Adrenal gland (tissue), 12 donors: ENCODE measurements around the gene ITGB5. TPM values are rescaled to one million over a fixed set of nuclear protein-coding genes. Genes with fewer than 3 reads are reported as not detected.

Experiments
- DNase-seq, 7 donors: peaks; one replicate each; pipeline ENCODE4 v3.0.0-alpha.2; 2019 to 2020
- H3K27ac ChIP-seq, 5 donors: fragments of 200-600 bp; sonication (generic) in 4 of 5; 1 replicate in 3 of 5; 2 replicates in 2 of 5; pipeline versions ENCODE4 v1.5.1 to v1.8.0; 2016 to 2020; ENCODE audit warnings: mild to moderate bottlenecking in 1 of 5
- H3K27me3 ChIP-seq: fragments of 200-600 bp; 2 replicates; pipeline ENCODE4 v1.8.0; 2021
- H3K36me3 ChIP-seq, 2 donors: fragments of 200-600 bp; replicated peaks in 1 of 2; 1 replicate in 1 of 2; 2 replicates in 1 of 2; pipeline versions ENCODE4 v1.5.1 to v1.8.0; 2018 to 2022
- H3K4me1 ChIP-seq, 2 donors: fragments of 200-600 bp; replicated peaks in 1 of 2; 1 replicate in 1 of 2; 2 replicates in 1 of 2; pipeline versions ENCODE4 v1.5.1 to v1.8.0; 2018 to 2021
- H3K4me3 ChIP-seq, 4 donors: fragments of 200-600 bp; sonication (generic) in 3 of 4; one replicate each; pipeline ENCODE4 v1.5.1; 2016 to 2018
- H3K9me3 ChIP-seq, 3 donors: fragments of 200-600 bp; sonication (generic) in 1 of 3; replicated peaks in 1 of 3; 1 replicate in 2 of 3; 2 replicates in 1 of 3; pipeline versions ENCODE4 v1.5.1 to v1.8.0; 2016 to 2021
- POLR2A ChIP-seq, 2 donors: fragments of 450-650 bp; IDR thresholded peaks; one replicate each; pipeline ENCODE4 v1.6.1; 2017; ENCODE audit warnings: antibody characterized with exemption in 2 of 2, mild to moderate bottlenecking in 2 of 2, moderate library complexity in 1 of 2
- WGBS, 4 donors: extraction: QIAGEN DNeasy Blood & Tissue Kit in 2 of 4; methylation state at CpG; one replicate each; pipeline versions ENCODE4 v1.1.5 to v1.1.7; 2013 to 2017; 5-methylcytosine and 5-hydroxymethylcytosine counted together
- intact Hi-C, 2 donors: fragments of 100-400 bp; cut with DNase I; formaldehyde crosslinking; loops; one replicate each; pipeline versions ENCODE4 v1.14.1 to v1.15.0; 2022 to 2023
- polyA plus RNA-seq, 3 donors: library from polyadenylated mRNA; stranded (reverse); fragments of 200-250 nt in 2 of 3; fragments of 350-450 nt in 1 of 3; fragmentation: Illumina TruSeq in 1 of 3; extraction: RNeasy Lipid Tissue Mini Kit (QIAGEN cat#74804) in 1 of 3; gene quantifications; one replicate each; pipeline ENCODE4 v1.2.3, GENCODE V29; 2013 to 2014
- total RNA-seq, 9 donors: library from RNA; depleted of rRNA in 4 of 9; stranded (reverse); fragments of >200 nt in 4 of 9; fragments of 120-200 nt in 1 of 9; fragmentation: NEBNext Ultra II Directional in 1 of 9; extraction: Animal tissue kit (Norgen Biotek cat#: 25700) in 1 of 9; gene quantifications; one replicate each; pipeline versions ENCODE4 v1.1.0 to v1.2.4, GENCODE V29; 2013 to 2023
- TF ChIP-seq, protein P1 (sequence below), 6 experiments: fragments of 450-650 bp in 4 of 6; fragments of 200-600 bp in 2 of 6; sonication (generic) in 1 of 6; IDR thresholded peaks; 1 replicate in 5 of 6; 2 replicates in 1 of 6; pipeline versions ENCODE4 v1.5.1 to v1.8.0; 2016 to 2021; ENCODE audit warnings: antibody characterized with exemption in 6 of 6, mild to moderate bottlenecking in 2 of 6, moderate library complexity in 1 of 6
- donor health status: healthy with polysubstance abuse.
- donor health status: Bipolar disorder and iron deficiency.
- donor health status: DM: yes; HTN: yes; CAD: no.
- donor health status: DM: no; HTN: no; CAD: no.
- donor health status: DM: no; HTN: no; CAD: no.
- donor health status: DM: yes; HTN: yes; CAD: no.

Gene ITGB5
- total and polyA plus RNA-seq, 12 donors: 9.4 to 404 (median 94.8) TPM

DNA sequence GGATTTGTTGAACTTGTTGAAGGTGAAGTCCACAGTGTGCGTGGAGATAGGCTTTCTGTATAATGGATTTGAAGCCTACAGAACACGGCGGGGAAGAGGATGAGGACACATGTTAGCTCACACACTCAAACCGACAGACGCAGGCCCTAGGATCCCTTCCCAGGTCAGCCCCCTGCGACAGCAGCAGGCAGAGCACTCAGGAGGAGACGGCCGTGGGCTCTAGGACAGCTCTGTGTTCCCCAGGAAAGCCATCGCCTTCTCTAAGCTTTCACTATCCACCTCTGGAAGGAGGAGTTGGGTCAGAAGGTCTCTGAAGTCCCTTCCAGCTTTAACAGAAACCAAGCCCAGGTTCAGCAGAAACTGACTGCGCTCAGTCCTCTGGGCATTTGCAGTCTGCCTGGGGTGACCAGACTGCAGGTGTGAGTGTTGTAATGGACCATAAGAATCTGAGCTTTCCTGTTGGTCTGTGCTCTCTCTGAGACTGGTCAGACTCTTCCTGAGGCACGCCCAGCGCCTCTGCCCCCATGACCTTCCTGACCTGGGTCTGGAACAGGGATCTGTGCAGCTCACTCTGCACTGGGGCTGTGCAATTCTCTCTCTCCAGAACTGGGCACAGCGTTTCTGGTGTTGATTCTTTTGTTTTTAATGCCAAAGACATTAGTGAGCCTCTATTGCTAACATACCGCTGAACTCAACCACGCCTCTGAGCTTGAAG is 123.4 kb downstream of the ITGB5 start:
- no peak for TF ChIP-seq POLR2A (IDR thresholded peaks at IDR 0.05)
- TF ChIP-seq, protein P1, sequence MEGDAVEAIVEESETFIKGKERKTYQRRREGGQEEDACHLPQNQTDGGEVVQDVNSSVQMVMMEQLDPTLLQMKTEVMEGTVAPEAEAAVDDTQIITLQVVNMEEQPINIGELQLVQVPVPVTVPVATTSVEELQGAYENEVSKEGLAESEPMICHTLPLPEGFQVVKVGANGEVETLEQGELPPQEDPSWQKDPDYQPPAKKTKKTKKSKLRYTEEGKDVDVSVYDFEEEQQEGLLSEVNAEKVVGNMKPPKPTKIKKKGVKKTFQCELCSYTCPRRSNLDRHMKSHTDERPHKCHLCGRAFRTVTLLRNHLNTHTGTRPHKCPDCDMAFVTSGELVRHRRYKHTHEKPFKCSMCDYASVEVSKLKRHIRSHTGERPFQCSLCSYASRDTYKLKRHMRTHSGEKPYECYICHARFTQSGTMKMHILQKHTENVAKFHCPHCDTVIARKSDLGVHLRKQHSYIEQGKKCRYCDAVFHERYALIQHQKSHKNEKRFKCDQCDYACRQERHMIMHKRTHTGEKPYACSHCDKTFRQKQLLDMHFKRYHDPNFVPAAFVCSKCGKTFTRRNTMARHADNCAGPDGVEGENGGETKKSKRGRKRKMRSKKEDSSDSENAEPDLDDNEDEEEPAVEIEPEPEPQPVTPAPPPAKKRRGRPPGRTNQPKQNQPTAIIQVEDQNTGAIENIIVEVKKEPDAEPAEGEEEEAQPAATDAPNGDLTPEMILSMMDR (IDR thresholded peaks at IDR 0.05): no peak
- intact Hi-C loops: loop anchor here in 1 of 2 donors (5.0 kb wide), 1 partner anchor 138 kb away; no protein-coding TSS in a partner anchor
- Histone ChIP-seq H3K36me3 (peaks cover 0 to 61% of the 10 kb centered on the region in 2 donors), H3K27me3 (no peaks in the 10 kb centered on the region), H3K27ac (no peak overlapping the region), H3K9me3 (no peaks in the 10 kb centered on the region), H3K4me3 (no peak overlapping the region), H3K4me1 (peaks cover 0 to 18% of the 10 kb centered on the region in 2 donors)
- peak in 1 of 7 donors; percentile 10 for DNase-seq
- WGBS, 4 donors: 93 to 96% (median 94%) methylated on average over 14 to 15 of the region's 15 CpGs

DNA sequence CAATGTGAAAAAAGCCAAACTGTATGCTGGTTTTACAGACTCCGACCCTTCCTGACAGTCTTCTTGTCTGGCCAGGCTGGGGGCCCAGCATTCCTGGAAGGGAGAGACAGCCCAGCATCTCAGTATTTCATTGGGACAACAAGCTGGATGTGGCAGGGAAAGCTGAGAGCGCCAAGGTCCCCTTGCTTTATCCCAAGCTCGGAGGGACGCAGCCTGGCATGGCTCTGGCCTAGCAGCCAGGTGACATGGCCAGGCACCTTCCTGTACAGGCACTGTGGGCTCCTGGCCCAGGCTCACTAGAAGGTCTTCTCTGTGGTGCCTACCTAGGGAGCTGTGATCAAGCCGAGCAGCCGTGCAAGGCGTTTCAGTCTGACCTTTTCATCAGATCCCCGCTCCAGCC is 124.0 kb downstream of the ITGB5 start:
- Histone ChIP-seq H3K4me1 (peaks cover 0 to 18% of the 10 kb centered on the region in 2 donors), H3K9me3 (no peaks in the 10 kb centered on the region), H3K36me3 (peaks cover 0 to 55% of the 10 kb centered on the region in 2 donors), H3K27ac (no peak overlapping the region), H3K4me3 (no peak overlapping the region), H3K27me3 (no peaks in the 10 kb centered on the region)
- 87 to 95% (median 93%) methylated on average over 7 to 8 of the region's 8 CpGs for WGBS, 4 donors
- TF ChIP-seq, protein P1 (IDR thresholded peaks at IDR 0.05): no peak
- TF ChIP-seq POLR2A (IDR thresholded peaks at IDR 0.05): no peak
- peak in 2 of 7 donors; percentile 10 to 20 for DNase-seq
- intact Hi-C loops: loop anchor here in 1 of 2 donors (5.0 kb wide), 1 partner anchor 139 kb away; no protein-coding TSS in a partner anchor

DNA sequence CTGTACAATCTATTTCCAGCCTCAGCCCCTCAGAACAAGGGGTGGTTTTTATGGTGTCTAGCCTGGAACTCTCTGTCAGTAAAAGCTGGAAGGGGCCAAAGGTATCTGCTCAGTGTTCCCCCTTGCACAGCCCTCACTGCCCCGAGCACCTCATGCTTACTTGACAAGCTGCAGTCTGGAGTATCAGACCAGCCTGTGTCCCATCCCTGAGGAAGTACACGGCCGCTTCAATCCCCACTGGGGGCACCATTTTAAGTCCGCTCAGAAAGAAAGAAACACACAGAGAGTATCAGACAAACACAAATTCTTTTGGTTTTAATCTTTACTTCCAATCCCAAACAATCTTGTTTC is 124.5 kb downstream of the ITGB5 start:
- peak in 2 of 7 donors; percentile 13 to 18 for DNase-seq
- peaks cover 0 to 18% of the 10 kb centered on the region in 2 donors for H3K4me1 ChIP-seq
- no peaks in the 10 kb centered on the region for H3K9me3 ChIP-seq
- no peaks in the 10 kb centered on the region for H3K27me3 ChIP-seq
- no peak overlapping the region for H3K4me3 ChIP-seq
- WGBS, 4 donors: 92 to 96% (median 95%) methylated on average over 4 of the region's 4 CpGs
- peaks cover 0 to 49% of the 10 kb centered on the region in 2 donors for H3K36me3 ChIP-seq
- TF ChIP-seq, protein P1 (IDR thresholded peaks at IDR 0.05): no peak
- no peak for TF ChIP-seq POLR2A (IDR thresholded peaks at IDR 0.05)
- intact Hi-C loops: loop anchor here in 1 of 2 donors (5.0 kb wide), 1 partner anchor 140 kb away; no protein-coding TSS in a partner anchor
- no peak overlapping the region for H3K27ac ChIP-seq

DNA sequence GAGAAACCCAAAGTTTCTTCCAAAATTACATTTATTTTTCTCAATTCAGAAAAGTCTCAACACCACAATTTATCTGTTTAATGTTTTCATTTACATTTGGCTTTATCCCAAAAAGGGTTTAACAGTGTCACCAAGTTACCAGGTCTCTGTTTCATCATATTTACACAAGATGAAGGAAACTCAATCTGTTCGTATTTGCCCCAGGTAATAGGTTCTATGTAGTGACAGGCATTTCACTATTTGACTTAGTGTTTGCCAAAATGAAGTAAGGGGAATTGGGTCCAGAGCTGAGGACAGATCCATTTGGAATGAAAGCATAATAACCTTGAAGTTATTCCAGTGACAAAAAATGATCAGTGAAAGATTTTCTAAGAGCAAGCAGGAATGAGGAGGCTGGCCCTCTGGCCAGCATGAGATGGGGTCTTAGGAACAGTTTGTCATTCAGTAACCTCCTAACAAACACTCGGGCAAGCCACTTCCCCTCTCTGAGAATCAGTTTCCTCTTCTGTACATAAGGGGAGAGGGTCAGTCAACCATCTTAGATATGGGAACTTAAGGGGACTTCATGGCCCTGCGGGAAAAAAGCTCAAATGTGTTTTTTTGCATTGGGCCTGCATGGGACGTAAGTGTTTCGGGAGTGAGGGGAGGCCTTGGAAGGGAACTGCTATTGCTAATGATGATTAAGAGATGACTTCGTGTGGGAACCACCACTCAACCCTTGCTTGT is 125.1 kb downstream of the ITGB5 start:
- H3K36me3 ChIP-seq: peaks cover 0 to 44% of the 10 kb centered on the region in 2 donors
- no peak overlapping the region for H3K4me3 ChIP-seq
- peak overlapping the region in 2 of 5 donors; percentile 47 to 49 for H3K27ac ChIP-seq
- H3K27me3 ChIP-seq: no peaks in the 10 kb centered on the region
- WGBS, 4 donors: 78 to 85% (median 80%) methylated on average over 6 of the region's 6 CpGs
- peak in 2 of 7 donors; percentile 12 to 18 for DNase-seq
- peaks cover 0 to 18% of the 10 kb centered on the region in 2 donors for H3K4me1 ChIP-seq
- intact Hi-C loops: loop anchor here (2.0 to 5.0 kb wide), 2 partner anchors 139 to 140 kb away; no protein-coding TSS in a partner anchor
- no peaks in the 10 kb centered on the region for H3K9me3 ChIP-seq
- TF ChIP-seq POLR2A (IDR thresholded peaks at IDR 0.05): no peak
- TF ChIP-seq, protein P1 (IDR thresholded peaks at IDR 0.05): no peak
